GM20431 (cell line): ENCODE data around the gene RGPD4.
"Not testable (repeated sequence)": the region's sequence is repeated elsewhere in the genome, so short reads cannot be mapped to it uniquely, and the experiment has no call there.

Experiments
- in situ Hi-C: fragments of 300-500 bp; cut with MseI, MboI; formaldehyde crosslinking; loops from one replicate; pipeline ENCODE4 v1.15.0; 2020; ENCODE audit warnings: low sequenced_read_pairs; ENCODE audit not compliant: unreplicated experiment

Gene RGPD4

DNA sequence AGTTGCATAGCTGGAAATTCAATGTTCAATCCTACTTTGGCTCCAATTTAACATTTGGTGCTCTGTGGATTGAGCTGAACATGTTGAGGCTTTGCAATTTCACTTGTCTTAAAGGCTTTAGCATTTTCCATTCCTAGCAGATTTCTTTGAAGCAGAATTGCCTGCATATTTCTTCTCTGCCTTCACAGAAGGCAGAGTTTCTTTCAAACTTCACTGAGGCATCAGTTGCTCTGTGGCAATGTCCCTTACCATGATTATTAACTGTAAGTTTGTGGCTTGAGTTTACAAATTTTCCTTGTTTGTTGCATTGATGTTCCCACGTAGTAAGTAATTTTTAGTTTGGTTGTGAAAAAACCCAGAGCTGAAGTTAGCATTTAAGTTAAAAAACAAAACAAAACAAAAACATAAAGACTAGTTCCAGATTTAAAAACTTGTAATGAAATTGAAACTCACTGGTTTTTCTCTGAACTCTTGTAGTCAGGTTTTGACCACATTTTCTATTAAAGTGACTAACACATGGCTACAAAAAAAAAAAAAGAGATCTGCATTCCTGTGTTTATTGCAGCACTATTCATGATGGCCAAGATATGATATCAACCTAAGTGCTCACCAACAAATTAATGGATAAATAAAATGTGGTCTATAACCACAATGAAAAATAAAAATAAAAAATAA is 90.1 kb downstream of the RGPD4 start:
- in situ Hi-C loops = not testable (repeated sequence)

DNA sequence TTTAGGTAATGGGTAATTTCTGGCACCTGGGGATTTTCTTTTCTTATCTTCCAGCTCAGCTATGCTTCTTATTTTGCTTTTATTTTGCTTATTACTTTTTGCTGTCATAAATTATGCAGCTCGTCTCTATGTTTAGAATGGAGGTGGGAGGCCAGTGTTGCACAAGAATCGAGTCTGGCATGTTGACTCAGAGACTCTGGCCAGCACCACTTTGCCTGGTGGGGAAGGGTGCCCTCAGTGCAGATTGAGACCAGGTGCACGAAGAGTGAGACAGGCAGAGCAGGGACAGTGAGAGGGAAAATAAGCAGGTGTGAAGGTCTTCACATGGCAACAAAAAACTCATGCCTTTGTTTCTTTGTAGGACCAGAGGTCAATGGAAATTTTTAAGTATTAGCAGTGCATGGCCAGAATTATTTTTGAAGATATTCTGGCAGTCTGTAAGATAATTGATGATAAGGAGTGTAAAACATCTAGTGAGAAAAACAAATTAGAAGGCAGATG is 100.4 kb downstream of the RGPD4 start:
- in situ Hi-C loops = loop anchor here (25.0 kb wide), 1 partner anchor 260 kb away; no protein-coding TSS in a partner anchor

DNA sequence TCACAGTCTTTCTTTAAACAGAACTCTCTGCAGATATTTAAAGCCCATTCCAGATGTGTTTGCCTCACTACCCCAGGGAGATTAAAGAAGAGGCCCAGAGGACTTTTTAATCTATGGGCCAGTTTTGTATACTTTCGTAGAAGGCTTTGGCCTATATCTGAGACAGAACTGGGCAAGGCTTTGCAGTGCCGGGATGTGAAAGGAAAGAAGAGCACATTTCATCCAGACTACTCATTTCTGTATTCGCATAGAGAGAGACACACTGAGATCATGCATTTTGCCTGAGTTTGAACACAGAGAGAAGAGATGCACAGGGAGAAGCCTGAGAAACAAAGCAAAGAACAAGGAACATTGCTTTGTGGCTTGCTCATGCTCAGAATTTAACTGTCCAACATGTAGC is 104.7 kb downstream of the RGPD4 start:
- in situ Hi-C loops = loop anchor here (25.0 kb wide), 1 partner anchor 256 kb away; no protein-coding TSS in a partner anchor

DNA sequence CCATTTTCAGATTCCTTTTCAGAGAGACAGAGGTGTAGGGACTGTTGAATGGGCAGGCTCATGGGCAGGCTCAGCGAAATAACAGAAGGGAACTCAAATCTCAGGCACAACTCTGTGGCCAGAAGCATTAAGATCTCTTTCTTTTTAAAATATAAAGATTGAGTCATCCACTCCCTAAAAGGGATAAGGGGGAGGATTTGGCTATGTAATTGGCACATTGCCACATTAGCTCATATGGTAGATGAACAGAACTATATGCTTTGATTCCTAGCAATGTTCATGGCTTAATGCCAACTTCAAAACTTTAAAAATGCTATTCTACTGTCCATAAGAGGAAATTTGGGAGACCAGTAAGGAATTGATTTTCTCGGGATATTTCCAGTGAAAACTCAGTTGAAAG is 105.8 kb downstream of the RGPD4 start:
- in situ Hi-C loops = loop anchor here (25.0 kb wide), 1 partner anchor 255 kb away; no protein-coding TSS in a partner anchor

DNA sequence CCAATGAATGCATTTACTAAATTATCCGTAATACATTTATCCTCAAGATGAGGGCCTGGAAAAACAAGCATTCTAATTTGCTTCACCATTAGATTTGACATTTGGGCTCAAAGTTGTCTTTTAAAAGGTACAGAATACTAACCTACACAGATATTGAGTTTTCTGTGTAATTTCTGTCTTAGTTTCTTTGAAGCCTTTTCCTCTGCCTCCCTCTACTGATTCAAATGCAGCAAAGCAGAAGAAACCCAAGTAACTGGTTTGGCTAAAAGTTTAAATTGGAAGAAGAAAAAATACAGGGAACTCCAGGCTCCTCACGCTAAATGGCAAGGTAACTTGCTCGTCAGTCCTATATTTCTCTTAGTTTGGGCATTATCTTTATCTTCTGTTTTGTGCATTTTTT is 106.3 kb downstream of the RGPD4 start:
- in situ Hi-C loops = loop anchor here (25.0 kb wide), 1 partner anchor 254 kb away; no protein-coding TSS in a partner anchor

DNA sequence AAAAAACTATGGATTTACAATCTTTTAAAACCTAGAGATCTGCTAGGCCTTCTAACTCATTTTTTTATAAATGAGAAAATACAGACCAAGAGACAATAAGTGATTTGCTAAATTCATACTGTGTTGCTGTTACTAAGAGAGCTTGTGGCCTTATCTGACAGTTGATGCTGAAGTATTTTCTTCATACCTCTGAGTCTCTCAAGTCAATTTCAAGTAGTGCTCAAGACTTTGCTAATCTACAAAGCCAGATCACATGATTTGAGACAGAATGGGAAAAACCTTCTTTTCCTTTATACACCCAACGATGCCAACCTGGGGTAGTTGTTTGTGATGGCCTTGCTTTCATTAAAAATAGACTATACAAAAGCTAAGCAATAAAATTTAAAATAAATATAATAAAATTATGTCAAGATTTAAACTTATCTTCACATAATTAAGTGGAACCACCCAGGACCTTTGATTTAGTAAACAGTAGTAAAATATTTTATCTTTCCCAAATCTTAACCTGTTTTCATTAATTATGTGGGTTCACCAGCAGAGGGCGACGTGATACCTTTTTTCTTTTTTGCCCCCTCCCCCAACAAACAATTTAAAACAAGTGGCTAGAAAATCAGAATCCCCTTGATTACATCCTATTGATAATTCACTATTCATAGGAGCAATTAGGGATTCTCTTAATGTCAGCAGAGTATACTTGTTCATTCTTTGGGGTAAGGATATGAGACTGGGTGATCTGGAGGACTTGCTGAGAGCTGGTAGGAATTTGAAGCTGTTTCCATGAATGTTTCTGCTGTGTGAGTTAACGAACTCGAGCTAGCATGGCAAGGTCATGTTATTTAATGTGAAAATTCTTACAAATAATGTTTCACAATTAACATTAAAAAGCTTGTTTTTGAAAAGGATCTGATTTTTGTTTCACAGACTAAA is 110.0 kb downstream of the RGPD4 start:
- in situ Hi-C loops = loop anchor here (25.0 kb wide), 1 partner anchor 251 kb away; no protein-coding TSS in a partner anchor
